ENCODE measurements around the gene TMBIM1.

Gene TMBIM1

DNA sequence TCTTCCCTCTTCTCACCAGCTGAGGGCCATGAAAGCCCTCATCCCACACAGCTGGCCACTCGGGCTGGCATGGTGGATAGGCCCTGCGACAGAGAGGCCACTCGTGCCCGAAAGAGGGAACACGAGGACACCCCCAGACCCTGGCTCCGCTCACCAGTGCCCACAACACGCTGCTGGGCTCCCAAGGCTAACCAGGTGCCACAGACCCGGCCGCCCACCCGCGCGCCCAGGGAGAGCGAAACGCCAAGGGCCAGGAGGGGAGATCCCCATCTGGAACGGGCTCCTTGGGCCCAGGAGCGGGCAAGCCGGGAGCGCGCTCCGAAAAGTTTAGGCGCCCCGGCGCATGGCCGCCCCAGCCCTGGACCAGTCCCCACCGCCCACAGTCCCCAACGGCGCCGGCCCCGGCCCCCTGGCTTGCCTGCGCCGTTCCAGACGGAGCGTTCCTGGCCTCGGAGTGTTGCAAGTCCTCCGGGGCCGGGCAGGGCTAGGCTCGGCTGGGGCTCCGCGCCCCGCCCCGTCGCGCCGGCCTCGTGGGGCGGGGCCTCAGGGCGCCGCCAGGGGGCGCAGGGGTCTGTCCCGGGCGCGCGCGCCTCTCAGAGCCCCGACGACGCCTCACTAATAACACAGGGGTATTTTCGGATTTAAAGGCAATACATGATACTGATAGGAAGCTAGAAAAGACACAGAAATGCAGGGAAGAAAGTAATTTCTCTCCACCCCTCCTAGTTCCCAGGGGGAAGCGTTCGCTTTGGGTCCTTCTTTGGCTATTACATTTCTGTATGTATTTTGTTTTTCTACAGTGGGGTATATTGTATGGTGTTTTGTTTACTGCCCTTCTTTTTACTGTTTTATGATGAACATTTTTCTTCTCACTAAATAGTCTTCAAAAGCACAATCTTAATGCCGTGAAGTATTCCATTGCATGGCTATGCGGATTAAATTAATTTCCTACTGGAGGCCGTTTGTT lies at the start of gene TMBIM1:
Gene TMBIM1 (minus strand): TSS at position 456 of the 967 bp plus-strand sequence. CDS start 10,362 bp downstream, outside the sequence.
- DNase-seq = no peak

- DNase-seq = no peak
Measured at GRCh38 chr2:218341381-218341780, 49.1 kb upstream of the TMBIM1 start.

DNA sequence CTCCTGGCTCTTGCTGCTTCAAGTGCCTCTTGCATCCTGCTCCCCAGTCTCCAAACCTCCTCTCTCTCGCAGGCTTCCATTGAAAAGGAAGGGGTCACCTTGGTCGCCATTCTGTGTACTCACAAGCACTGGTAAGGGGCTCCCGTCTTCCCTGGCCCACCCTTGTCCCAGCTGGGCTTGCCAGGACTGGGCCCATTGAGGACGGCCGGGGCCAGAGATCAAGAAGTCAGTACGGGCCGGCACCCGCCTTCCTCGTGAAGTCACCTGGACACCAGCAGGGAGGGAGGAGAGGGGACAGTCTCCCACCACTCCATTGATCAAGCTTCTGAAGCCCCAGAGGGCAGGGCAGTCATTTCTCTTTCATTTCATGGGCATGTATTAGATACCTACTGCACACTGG lies 48.4 kb upstream of the TMBIM1 start:
- no peak for DNase-seq

GRCh38 chr2:218334531-218334930 lies 42.2 kb upstream of the TMBIM1 start:
- DNase-seq = no peak

GRCh38 chr2:218332920-218333645 lies 40.8 kb upstream of the TMBIM1 start:
- DNase-seq = no peak

GRCh38 chr2:218332288-218332687 lies 40.0 kb upstream of the TMBIM1 start:
- no peak for DNase-seq

DNA sequence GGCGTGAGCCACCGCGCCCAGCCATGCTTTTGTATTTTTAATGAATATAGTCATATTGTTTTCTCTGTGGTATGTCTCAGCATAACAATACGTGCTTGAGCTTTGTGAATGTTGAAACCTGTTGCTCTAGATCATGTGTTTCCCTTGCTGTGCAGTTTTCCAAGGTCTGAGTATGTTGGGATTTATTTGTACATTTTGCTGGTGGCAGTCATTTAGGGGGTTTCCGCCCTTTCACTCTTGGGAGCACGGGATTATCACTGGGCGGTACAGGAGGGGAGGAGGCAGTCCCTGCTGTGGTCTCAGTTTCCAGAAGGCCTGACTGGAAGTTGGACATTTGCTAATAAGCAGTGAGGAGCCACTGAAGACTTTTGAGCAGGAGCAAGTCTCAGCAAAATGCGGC lies 39.4 kb upstream of the TMBIM1 start:
- DNase-seq = no peak

DNA sequence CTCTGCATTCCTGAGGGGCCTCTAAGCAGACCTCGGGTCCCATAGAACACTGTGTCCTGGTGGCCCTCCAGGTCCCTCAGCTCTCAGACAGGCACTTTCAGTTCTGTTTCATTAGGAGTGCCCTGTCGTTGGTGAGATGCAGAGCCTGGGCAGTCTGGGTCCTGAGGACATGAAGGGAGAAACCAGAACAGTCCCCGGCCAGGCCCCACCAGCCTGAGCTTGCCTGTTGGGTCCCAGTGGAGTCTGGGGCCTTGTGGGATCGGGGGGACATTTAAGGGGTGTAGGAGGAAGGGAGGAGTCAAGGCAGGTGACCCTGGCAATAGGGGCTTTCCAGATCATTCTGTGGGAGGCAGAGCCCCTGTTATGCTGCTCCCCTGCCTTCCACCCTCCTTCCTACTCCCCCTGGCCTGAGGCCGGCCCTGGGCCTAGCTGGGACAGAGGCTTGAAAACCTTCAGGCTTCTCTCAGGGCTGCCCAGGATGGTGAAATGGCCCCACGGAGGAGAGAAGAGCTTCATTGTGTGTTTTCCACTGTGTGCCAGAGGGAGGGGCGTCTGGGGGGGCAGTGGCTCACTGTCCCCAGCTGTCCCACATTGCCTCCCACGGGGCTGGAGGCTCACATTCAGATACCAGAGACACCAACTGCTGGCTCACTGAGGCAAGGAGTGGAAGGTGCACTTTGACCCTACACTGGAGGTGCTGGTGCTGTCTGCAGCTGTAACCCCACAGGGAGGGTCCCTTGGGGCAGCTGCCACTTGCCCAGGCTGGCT lies 37.7 kb upstream of the TMBIM1 start:
- DNase-seq = no peak

DNA sequence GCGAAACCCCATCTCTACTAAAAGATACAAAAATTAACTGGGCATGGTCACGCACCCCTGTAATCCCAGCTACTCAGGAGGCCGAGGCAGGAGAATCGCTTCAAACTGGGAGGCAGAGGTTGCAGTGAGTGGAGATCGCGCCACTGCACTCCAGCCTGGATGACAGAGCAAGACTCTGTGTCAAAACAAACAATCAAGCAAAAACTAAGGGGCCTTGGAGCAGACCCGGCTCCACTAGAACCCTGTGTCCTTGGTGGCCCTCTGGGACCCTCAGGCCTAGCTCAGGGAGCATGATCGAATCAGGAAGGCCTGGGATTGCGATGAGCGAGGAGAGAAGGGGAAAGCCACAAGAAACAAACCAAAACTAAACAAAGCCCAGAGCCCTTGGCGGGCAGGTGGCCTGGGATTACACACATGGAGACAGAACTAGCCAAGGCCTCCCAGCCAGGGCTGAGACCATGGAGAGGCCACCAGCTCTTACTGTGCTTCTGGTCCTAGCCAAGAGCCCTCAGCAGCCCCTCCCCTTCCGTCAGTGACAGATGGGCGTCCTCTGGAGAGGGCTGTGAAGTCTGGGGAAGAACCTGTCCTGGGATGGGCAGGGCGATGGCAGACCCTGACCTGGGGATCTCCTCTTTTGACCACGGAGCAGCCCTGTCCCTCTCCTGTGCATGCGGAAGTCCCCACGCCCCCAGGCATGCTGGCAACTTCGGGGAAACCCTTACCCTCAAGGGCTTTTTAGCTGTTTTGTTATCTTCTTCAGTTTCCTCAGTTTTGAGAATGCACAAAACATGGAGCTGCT lies 36.9 kb upstream of the TMBIM1 start:
- DNase-seq = no peak

GRCh38 chr2:218328294-218328693 lies 36.0 kb upstream of the TMBIM1 start:
- DNase-seq = no peak

DNA sequence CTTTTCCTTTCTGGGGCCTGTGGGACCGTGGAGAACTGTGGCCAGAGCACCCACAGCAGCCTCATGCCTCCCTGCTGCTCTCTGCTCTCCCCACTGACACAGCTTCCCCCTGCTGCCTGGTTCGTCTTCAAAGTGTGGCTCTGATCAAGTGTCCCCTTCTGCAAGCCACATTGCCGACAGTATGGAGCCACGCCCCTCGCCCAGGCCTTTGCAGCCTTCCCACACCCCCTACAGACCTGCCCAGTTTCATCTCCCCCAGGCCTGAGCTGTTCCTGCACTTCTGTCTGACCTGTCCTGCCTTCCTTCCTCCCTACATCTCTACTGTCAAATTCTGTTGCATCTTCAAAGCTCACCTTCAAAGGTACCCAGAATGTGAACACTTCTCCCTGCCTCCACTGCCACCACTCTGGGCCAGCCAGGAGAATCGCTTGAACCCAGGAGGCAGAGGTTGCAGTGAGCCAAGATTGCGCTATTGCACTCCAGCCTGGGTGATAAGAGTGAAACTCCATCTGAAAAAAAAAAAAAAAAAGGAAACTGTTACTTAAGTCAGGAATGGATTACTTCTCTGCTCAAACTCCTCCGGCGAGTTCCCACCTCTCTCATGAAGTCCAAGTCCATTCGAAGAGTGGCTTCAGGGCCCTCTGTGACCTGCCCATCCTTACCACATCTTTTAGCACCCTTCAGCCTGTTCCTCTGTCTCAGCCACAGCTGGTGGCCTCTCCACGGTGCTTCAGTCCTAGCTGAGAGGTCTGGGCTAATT lies 35.3 kb upstream of the TMBIM1 start:
- no peak for DNase-seq

GRCh38 chr2:218326315-218326714 lies 34.0 kb upstream of the TMBIM1 start:
- DNase-seq = no peak

- no peak for DNase-seq
Measured at GRCh38 chr2:218325566-218326160, 33.4 kb upstream of the TMBIM1 start.

- no peak for DNase-seq
Measured at GRCh38 chr2:218323526-218324472, 31.5 kb upstream of the TMBIM1 start.

DNA sequence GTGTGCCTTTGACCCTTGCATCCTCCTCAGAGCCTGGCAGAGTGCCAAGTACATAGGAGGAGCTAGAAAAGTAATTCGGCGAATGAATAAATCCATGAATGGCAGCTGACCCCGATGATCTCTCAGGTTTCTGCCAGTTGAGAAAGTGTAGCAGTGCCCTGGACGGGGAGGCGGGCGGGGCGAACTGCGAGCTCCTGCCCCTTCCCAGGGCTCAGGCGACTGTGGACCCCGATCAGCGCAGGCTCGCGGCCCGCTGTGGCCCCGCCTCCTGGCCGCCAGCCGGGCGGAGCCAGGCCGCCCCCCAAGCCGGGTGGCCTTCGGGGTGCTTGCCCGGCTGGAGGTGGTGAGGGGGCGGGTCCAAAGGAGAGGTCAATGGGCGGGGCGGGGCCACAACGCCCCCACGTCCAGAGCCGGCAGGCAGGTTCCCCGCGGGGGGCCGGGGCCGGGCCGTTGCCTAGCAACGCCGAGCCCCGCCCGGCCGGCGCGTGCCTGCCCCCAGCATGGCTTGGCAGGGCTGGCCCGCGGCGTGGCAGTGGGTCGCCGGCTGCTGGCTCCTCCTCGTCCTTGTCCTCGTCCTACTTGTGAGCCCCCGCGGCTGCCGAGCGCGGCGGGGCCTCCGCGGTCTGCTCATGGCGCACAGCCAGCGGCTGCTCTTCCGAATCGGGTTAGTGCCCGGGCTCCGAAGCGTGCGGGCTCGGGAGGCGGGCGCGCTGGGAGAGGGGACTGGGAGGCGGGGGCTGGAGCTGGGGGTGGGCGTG lies 30.6 kb upstream of the TMBIM1 start:
- DNase-seq = peak; percentile 37

DNA sequence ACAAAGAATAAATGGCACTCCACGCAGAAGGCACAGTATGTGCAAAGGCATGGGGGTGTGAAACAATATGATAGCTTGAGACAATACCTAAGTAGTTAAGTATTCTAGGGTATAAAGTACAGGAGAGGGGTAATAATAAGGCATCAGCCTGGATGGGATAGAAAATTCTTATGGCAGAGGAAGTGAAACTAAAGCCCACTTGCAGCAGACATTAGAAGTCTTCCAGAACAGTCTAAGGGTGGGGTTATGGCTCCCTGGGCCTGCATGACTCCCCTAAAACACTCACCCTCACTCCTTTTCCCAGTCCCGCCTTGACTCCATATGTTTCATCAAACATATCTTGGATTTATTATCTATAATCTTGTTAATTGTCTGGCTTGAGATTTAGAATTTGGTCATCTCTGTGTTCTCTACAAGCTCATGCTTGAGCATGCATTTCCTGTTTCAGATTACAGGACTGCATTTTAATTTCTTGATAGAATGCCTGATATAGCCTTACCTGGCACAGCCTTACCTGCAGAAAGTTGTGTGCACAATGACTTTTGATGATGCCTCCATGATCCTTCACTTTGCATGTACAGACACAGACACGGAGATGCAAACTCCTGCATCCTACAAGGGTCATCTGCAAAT lies 28.5 kb upstream of the TMBIM1 start:
- DNase-seq = no peak

DNA sequence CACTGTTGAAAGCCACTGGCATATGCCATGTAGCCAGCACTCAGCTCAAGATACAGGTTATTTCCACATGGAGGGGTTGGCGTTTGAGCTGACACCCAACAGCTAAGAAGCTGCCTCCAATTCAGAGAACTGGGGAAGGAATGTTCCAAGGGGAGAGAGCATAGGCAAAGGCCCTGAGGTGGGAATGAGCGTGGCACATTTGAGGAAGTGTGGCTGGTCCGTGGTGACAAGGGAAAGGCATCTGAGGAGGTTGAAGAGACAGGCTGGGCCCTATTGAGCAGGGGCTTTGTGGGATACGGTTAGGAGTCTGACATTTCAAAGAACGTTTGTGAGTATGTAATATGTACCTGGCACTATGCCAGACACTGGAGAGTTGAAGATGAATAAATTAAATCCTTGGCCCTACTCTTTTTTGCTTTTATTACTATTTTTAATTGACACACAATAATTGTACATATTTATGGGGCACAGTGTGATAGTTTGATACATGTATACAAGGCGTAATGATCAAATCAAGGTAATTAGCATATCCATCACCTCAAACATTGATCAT lies 27.6 kb upstream of the TMBIM1 start:
- DNase-seq = no peak

DNA sequence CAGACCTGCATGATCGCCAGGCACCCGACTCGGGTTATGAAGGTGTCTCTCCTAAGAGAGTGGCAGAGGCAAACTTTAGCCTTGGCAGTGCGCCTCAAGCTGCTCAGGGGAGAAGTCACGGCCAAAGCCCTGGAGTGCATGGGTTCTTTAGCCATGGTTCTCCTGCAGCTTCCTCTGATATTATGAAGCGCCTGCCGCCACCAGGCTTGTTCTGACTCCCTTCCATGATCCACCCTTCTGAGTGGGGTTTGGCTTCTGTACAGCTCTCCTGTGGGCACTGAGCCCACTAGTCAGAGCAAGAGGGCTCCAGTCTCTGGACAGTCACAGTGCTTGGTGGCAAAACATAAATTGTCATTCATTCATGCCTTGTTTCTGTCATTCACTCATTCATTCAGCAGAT lies 25.9 kb upstream of the TMBIM1 start:
- DNase-seq = no peak

All from SHP77 treated with DMSO at 0.1 percent for 48 hours (cell line).